ENCODE measurements around the gene C19orf47.

C19orf47 gene

GRCh38 chr19:40317338-40317737 lies 30.9 kb downstream of the C19orf47 start:
- DNase-seq: no peak

GRCh38 chr19:40315812-40316470 lies 32.3 kb downstream of the C19orf47 start:
- no peak for DNase-seq

DNA sequence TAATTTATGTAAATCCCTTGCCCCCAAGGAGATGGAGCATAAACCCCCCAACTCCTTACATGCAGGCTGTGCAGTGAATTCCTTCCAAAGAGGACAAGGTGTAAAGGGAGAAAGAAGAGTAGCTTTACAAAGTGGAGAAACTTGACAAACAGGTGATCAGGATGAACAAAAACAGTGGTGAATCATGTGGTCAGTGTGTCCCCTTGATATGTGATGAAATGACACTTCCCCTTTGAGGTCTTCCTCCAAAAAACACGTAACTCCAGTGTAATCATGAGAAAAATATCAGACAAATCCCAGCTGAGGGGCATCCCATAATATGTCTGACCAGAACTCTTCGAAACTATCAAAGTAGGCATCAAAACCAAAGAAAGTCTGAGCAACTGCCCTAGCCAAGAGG lies 33.5 kb downstream of the C19orf47 start:
- DNase-seq: no peak

GRCh38 chr19:40313229-40313983 lies 34.8 kb downstream of the C19orf47 start:
- DNase-seq: no peak

- no peak for DNase-seq
Measured at GRCh38 chr19:40312533-40312932, 35.7 kb downstream of the C19orf47 start.

GRCh38 chr19:40309666-40310065 lies 38.5 kb downstream of the C19orf47 start:
- DNase-seq: no peak

GRCh38 chr19:40305403-40305802 lies 42.8 kb downstream of the C19orf47 start:
- DNase-seq: peak in 40 of 51 donors; percentile 3 to 84 (median 48)

GRCh38 chr19:40304306-40304705 lies 43.9 kb downstream of the C19orf47 start:
- no peak for DNase-seq

DNA sequence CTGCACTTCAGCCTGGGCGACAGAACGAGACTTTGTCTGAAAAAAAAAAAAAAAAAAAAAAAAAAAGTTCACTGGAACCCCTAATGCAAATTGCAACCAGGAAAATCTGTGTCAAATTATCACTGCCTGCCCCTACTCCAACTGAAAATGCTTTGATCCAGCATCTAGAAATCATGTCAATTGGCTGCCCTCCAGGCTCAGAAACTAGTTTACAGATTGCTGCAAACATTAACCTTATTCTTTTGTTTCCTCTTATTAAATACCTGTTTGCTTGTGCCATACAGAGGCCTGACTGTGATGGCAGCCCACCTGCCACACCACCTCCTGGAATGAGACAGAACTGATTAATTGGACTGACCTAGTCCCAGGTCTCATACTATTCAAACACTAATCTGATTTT lies 44.4 kb downstream of the C19orf47 start:
- no peak for DNase-seq

DNA sequence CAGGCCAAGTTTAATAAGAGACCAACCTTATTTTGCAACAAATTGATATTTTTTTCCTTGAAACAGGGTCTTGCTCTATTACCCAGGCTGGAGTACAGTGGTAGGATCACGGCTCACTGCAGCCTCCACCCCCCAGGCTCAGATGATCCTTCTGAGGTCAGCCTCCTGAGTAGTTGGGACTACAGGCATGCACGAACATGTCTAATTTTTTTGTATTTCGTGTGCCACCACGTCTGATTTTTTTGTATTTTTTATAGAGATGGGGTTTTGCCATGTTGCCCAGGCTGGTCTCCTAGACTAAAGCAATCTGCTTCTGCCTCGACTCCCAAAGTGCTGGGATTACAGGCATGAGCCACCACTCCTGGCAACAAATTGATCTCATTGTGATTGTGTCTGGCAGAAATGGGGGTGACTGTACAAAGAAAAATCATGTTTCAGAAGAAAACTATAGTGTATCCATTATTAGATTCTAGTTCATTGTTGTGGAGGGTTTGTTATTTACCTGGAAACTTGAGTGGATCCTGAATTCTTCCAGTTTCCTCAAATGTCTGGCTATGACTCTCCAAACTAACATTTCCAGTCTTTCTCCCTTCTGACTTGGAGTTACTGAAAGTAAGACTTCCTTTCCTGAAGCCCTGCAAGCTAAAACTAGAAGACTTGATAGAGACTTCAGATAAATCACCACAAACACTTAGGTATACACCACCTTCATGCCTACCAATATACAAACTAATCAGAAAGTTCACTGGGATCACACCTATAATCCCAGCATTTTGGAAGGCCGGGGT lies 45.8 kb downstream of the C19orf47 start:
- no peak for DNase-seq

DNA sequence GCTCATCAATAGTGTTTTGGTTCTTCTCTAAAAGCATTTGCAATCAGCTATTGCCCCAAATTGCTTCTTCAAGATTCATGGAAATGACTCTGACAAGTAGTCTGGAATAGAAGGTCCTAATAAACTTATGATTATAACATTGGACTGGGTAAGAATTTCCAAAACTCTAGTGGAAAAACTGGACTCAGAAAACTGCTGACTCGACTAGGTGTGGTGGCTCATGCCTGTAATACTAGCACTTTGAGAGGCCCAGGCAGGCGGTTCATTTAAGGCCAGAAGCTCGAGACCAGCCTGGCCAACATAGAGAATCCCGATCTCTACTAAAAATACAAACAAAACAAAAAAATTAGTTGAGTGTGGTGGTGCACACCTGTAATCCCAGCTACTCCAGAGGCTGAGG lies 47.5 kb downstream of the C19orf47 start:
- DNase-seq: no peak

- no peak for DNase-seq
Measured at GRCh38 chr19:40298026-40298425, 50.2 kb downstream of the C19orf47 start.

- peak in 24 of 51 donors; percentile 9 to 63 (median 39) for DNase-seq
Measured at GRCh38 chr19:40294560-40294959, 53.6 kb downstream of the C19orf47 start.

GRCh38 chr19:40286971-40287421 lies 61.2 kb downstream of the C19orf47 start:
- no peak for DNase-seq

- DNase-seq: no peak
Measured at GRCh38 chr19:40286235-40286970, 61.8 kb downstream of the C19orf47 start.

DNA sequence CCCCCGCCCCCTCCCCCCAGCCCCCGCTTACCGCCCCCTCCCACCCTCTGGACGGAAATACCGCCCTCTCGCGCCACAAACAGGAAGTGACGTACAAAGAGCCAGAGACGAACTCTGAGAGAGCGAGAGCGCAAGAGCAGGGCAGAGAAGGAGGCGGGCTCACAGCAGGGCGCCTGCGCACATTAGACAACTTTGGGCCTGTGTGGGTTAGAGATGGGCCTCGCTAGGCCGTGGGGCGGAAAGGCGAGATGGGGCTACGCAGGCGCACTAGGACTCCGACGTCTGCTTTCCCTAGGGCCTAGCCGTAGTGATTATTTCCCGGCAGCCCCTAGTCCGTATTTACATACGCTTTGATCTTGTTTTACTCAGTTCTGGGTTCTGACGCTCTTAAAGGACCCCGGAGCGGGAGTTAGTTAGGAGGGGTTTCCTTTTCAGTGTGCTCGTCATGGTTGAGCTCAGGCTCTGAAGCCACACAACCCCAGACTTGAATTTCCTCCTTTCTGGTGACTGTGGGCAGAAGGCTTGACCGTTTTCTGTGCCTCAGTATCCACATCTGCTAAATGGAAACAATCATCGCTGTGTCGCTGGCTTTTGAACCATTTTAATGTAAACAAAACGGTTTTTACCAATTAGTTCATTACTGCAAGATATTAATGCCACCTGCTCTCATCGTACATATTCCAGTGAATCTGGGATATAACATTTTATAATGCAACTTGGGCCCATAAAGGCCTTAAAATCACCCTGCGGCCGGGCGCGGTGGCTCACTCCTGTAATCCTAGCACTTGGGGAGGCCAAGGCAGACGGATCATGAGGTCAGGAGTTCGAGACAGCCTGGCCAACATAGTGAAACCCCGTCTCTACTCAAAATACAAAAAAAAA lies 62.6 kb downstream of the C19orf47 start:
- peak in 50 of 51 donors; percentile 84 to 99 (median 97) for DNase-seq

- DNase-seq: peak in 38 of 51 donors; percentile 47 to 95 (median 79)
Measured at GRCh38 chr19:40284501-40285352, 63.5 kb downstream of the C19orf47 start, which contains the start of gene AKT2. AKT2 (minus strand) TSS chr19:40285345; CDS start chr19:40265267, 20,078 bp downstream.

DNA sequence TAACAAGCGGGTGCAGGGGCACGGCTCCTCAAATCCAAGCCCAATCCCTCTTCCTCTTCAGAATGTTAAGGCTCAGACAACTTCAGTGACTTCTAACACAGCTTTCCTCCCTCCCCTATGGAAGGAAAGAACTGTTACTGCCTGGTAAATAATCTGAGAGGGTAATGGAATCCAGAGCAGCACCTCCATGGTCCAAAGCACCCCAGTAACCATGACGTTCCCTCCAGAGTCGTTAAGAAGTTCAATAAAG lies 64.0 kb downstream of the C19orf47 start:
- DNase-seq: peak in 1 of 51 donors; percentile 15

- DNase-seq: no peak
Measured at GRCh38 chr19:40283414-40284250, 64.6 kb downstream of the C19orf47 start.

Data from hypothalamus (tissue), 51 donors.